Neural crest cell (in vitro differentiated cells): ENCODE data around the gene SLC17A8. TPM values are rescaled to one million over a fixed set of nuclear protein-coding genes. Genes with fewer than 3 reads are reported as not detected.
"Not testable (repeated sequence)": the region's sequence is repeated elsewhere in the genome, so short reads cannot be mapped to it uniquely, and the experiment has no call there.

Experiments used
- DNase-seq: peaks from one replicate; pipeline ENCODE4 v3.0.0; 2021; ENCODE audit warnings: low read depth, mixed read lengths, low spot score
- H3K27ac Mint-ChIP-seq: one replicate; pipeline ENCODE4 v1.8.0; 2021; ENCODE audit warnings: mild to moderate bottlenecking, mixed read lengths; ENCODE audit not compliant: unreplicated experiment
- H3K27me3 Mint-ChIP-seq: 2 replicates; pipeline ENCODE4 v1.8.0; 2021; ENCODE audit warnings: low read depth, mild to moderate bottlenecking, mixed read lengths
- H3K36me3 Mint-ChIP-seq: 2 replicates; pipeline ENCODE4 v1.8.0; 2021; ENCODE audit warnings: low read depth, mild to moderate bottlenecking, mixed read lengths
- H3K4me1 Mint-ChIP-seq: 2 replicates; pipeline ENCODE4 v1.8.0; 2021; ENCODE audit warnings: mixed read lengths
- H3K4me3 Mint-ChIP-seq: one replicate; pipeline ENCODE4 v1.8.0; 2021; ENCODE audit warnings: mild to moderate bottlenecking, mixed read lengths
- H3K9me3 Mint-ChIP-seq: 2 replicates; pipeline ENCODE4 v1.8.0; 2021; ENCODE audit warnings: mixed read lengths
- total RNA-seq: library from RNA; stranded (reverse); gene quantifications from 2 replicates; pipeline ENCODE4 v1.2.1, GENCODE V29; 2021
- TF ChIP-seq, protein P1 (sequence below): fragments of 200-600 bp; sonication (generic); conservative IDR thresholded peaks from 2 replicates; pipeline ENCODE4 v1.5.0; 2021; ENCODE audit warnings: antibody characterized with exemption, mild to moderate bottlenecking

Gene SLC17A8
- total RNA-seq, 1 donor from 2014 or later = not detected

DNA sequence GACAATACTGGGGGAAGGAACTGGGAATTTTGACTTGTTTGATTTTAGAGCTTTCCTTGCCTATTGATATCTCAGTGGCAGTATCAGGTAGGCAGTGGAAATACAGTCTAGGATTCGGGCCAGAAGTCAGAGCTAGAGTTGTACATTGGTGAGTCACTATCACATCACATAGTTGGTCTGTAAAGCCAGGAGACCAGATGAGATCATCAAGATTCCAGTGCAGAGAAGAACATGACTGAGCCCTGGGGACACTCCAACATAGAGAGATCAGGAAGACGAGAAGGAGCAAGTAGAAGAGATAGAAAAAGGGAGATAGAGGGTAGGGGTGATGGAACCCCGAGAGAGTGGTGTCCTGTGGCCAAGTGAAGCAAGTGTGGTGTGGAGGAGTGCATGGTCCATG, 70.2 kb downstream of the SLC17A8 start:
- Mint-ChIP-seq H3K9me3 (peaks cover 12% of the 10 kb centered on the region), H3K4me3 (no peak overlapping the region), H3K27ac (no peak overlapping the region), H3K27me3 (no peaks in the 10 kb centered on the region), H3K4me1 (no peaks in the 10 kb centered on the region), H3K36me3 (peaks cover 7% of the 10 kb centered on the region)
- TF ChIP-seq, protein P1, sequence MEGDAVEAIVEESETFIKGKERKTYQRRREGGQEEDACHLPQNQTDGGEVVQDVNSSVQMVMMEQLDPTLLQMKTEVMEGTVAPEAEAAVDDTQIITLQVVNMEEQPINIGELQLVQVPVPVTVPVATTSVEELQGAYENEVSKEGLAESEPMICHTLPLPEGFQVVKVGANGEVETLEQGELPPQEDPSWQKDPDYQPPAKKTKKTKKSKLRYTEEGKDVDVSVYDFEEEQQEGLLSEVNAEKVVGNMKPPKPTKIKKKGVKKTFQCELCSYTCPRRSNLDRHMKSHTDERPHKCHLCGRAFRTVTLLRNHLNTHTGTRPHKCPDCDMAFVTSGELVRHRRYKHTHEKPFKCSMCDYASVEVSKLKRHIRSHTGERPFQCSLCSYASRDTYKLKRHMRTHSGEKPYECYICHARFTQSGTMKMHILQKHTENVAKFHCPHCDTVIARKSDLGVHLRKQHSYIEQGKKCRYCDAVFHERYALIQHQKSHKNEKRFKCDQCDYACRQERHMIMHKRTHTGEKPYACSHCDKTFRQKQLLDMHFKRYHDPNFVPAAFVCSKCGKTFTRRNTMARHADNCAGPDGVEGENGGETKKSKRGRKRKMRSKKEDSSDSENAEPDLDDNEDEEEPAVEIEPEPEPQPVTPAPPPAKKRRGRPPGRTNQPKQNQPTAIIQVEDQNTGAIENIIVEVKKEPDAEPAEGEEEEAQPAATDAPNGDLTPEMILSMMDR = no peak
- DNase-seq = no peak

DNA sequence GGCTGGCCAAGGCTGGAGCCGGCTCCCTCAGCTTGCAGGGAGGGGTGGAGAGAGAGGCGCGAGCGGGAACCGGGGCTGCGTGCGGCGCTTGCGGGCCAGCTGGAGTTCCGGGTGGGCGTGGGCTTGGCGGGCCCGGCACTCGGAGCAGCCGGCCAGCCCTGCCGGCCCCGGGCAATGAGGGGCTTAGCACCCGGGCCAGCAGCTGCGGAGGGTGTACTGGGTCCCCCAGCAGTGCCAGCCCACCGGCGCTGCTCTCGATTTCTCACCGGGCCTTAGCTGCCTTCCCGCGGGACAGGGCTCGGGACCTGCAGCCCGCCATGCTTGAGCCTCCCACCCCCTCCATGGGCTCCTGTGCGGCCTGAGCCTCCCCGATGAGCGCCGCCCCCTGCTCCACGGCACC, 73.4 kb downstream of the SLC17A8 start:
- not testable (repeated sequence) for H3K4me3 Mint-ChIP-seq, H3K27ac Mint-ChIP-seq, H3K36me3 Mint-ChIP-seq, H3K9me3 Mint-ChIP-seq, H3K27me3 Mint-ChIP-seq, H3K4me1 Mint-ChIP-seq, DNase-seq

DNA sequence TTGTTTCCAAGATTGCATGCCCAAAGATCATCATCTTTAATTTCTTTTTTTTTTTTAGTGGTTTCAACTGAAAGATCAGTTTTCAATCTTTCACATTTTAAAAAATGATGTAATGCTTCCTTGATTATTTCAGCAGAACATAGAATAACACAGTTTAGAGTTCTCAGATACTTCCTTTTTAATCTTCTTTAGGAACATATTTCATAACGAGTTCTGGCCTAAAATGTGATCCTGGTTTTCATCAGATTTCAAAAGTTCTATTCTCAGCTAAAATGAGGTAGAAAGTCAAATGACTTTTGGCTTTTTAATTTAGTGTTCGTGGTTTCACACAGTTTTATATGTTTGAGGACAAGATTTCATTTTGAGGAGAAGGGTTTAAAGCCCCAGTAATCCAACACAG, 76.8 kb downstream of the SLC17A8 start:
- Mint-ChIP-seq H3K27me3 (no peaks in the 10 kb centered on the region), H3K27ac (no peak overlapping the region), H3K36me3 (no peaks in the 10 kb centered on the region), H3K4me3 (no peak overlapping the region), H3K4me1 (no peaks in the 10 kb centered on the region), H3K9me3 (peaks cover 2% of the 10 kb centered on the region)
- TF ChIP-seq, protein P1 = no peak
- DNase-seq = no peak

DNA sequence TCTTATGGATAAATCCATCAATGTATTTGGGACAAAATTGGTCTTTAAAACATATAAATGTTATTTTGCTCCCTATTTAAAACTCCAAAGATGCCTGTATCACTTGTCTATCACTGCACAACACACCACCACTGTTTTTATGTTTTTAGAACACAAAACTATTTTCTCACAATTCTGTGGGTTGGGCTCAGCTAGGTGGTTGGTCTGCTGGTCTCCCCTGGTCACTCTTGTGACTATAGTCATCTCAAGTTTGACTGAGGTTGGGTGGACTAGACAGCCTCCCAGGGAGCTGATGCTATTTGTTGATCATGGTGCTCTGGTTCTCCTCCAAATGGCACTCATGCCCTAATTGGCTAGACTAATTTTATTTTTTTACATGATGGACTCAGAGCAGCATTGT, 77.3 kb downstream of the SLC17A8 start:
- Mint-ChIP-seq H3K4me1 (no peaks in the 10 kb centered on the region), H3K9me3 (peaks cover 2% of the 10 kb centered on the region), H3K27me3 (no peaks in the 10 kb centered on the region), H3K4me3 (no peak overlapping the region), H3K36me3 (no peaks in the 10 kb centered on the region), H3K27ac (no peak overlapping the region)
- TF ChIP-seq, protein P1 = no peak
- DNase-seq = no peak

DNA sequence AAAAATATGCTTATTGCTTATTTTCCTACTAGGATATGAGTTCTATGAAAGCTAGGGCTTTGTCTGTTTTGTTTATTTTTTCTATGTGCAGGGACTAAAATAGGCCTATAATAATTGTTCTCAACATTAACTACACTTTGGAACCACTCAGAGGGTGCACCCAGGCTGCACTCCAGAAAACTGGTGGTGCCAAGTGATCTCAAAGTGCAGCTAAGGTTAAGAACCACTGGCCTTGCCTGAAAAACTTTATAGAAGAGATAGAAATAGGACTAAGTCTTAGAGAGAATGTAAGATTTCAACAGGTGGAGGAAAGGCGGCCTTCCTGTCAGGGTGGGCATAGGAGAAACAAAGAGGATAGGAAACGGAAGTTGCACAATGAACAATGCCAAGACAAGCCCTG, 79.1 kb downstream of the SLC17A8 start:
- Mint-ChIP-seq H3K27me3 (peaks cover 3% of the 10 kb centered on the region), H3K9me3 (peaks cover 2% of the 10 kb centered on the region)

DNA sequence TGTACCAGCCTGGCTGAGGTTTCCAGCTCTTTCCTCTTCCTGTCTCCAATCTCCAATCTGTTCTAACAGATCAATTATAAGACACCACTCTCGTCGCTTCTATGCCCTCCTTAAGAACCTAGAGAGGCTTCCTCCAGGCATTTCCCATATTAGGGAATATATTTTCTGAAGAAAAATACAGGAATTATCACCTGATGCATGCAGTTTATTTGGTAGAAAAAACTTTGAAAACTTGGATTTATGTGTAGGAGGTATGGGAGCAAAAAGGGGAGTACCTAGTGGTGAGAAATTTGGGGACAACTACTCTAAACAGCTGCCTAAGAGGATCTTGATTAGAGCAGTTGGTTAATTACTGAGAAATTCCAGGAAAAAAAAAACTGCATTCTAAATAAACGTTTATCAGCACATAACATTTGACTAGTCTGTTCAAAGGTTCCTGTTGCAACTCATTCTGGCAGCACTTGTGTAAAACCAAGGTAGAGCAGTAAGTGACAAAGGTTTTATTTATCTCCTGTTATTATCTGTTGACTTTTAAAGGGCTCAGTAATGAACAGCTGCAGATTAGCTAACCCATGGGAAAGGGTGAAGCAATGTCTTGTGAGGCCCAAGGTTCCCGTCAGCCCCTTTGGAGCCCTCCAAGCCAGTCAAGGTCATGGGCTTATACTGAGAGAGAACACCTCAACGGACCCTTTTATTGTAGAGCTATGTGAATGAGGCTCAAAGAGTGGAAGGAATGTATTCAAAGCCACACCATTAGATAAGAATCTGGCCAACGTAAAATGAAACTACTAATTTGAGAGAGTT, 80.4 kb downstream of the SLC17A8 start:
- no peaks in the 10 kb centered on the region for H3K36me3 Mint-ChIP-seq
- no peak for DNase-seq
- no peak overlapping the region for H3K27ac Mint-ChIP-seq
- no peak overlapping the region for H3K4me3 Mint-ChIP-seq
- no peaks in the 10 kb centered on the region for H3K9me3 Mint-ChIP-seq
- TF ChIP-seq, protein P1 = no peak
- H3K4me1 Mint-ChIP-seq = no peaks in the 10 kb centered on the region
- H3K27me3 Mint-ChIP-seq = peaks cover 12% of the 10 kb centered on the region

More for the DNA sequence above, 79.1 kb downstream of the SLC17A8 start:
- no peak for DNase-seq
- H3K36me3 Mint-ChIP-seq = no peaks in the 10 kb centered on the region
- H3K27ac Mint-ChIP-seq = no peak overlapping the region
- TF ChIP-seq, protein P1 = no peak
- H3K4me1 Mint-ChIP-seq = no peaks in the 10 kb centered on the region
- no peak overlapping the region for H3K4me3 Mint-ChIP-seq
